Gastroesophageal sphincter (tissue), 4 donors: ENCODE measurements around the gene DCTPP1. TPM values are rescaled to one million over a fixed set of nuclear protein-coding genes. Genes with fewer than 3 reads are reported as not detected.

Experiments
- ATAC-seq: fragments of 150-250 bp; one replicate; pipeline ENCODE4 v1.9.1; 2016; ENCODE audit warnings: mild to moderate bottlenecking, moderate library complexity
- H3K27ac ChIP-seq, 4 donors: fragments of 200-600 bp; sonication (generic) in 3 of 4; 1 replicate in 3 of 4; 2 replicates in 1 of 4; pipeline ENCODE4 v1.5.1; 2016 to 2019
- H3K27me3 ChIP-seq: fragments of 200-600 bp; sonication (generic); one replicate; pipeline ENCODE4 v1.5.1; 2019
- H3K36me3 ChIP-seq, 2 donors: fragments of 200-600 bp; sonication (generic); one replicate each; pipeline ENCODE4 v1.5.1; 2019; ENCODE audit warnings: control low read depth in 1 of 2
- H3K4me1 ChIP-seq, 3 donors: fragments of 200-600 bp; sonication (generic); 1 replicate in 2 of 3; 2 replicates in 1 of 3; pipeline ENCODE4 v1.5.1; 2016 to 2019; ENCODE audit warnings: control low read depth in 2 of 3
- H3K4me3 ChIP-seq, 2 donors: fragments of 200-600 bp; sonication (generic); one replicate each; pipeline ENCODE4 v1.5.1; 2019; ENCODE audit warnings: mild to moderate bottlenecking in 1 of 2, moderate library complexity in 1 of 2
- H3K9me3 ChIP-seq, 3 donors: fragments of 200-600 bp; sonication (generic); one replicate each; pipeline ENCODE4 v1.5.1; 2017 to 2019; ENCODE audit warnings: control low read depth in 2 of 3
- CTCF ChIP-seq, 4 experiments: fragments of 200-600 bp in 2 of 4; fragments of 450-650 bp in 2 of 4; sonication (generic) in 1 of 4; IDR thresholded peaks; one replicate each; pipeline ENCODE4 v1.5.1; 2017 to 2019; ENCODE audit warnings: antibody characterized with exemption in 4 of 4, mild to moderate bottlenecking in 2 of 4, moderate library complexity in 2 of 4
- EP300 ChIP-seq: sonication (generic); formaldehyde crosslinking; IDR thresholded peaks from one replicate; pipeline ENCODE4 v1.6.1; 2017; ENCODE audit warnings: antibody characterized with exemption, mild to moderate bottlenecking
- POLR2A ChIP-seq, 2 donors: fragments of 450-650 bp; IDR thresholded peaks; one replicate each; pipeline ENCODE4 v1.6.1; 2017; ENCODE audit warnings: antibody characterized with exemption in 2 of 2, mild to moderate bottlenecking in 2 of 2, moderate library complexity in 1 of 2
- POLR2AphosphoS5 ChIP-seq: sonication (generic); formaldehyde crosslinking; IDR thresholded peaks from one replicate; pipeline ENCODE4 v1.6.1; 2017; ENCODE audit warnings: antibody characterized with exemption
- WGBS, 2 donors: methylation state at CpG; one replicate each; pipeline ENCODE4 v1.1.5; 2018; ENCODE audit warnings: low coverage in 1 of 2; 5-methylcytosine and 5-hydroxymethylcytosine counted together
- total RNA-seq, 4 donors: library from RNA; depleted of rRNA; stranded (reverse); fragments of >200 nt; gene quantifications; one replicate each; pipeline ENCODE4 v1.1.0, GENCODE V29; 2016

The DCTPP1 gene
- total RNA-seq, 4 donors from 2014 or later = 10.9 to 17.4 (median 13.8) TPM

GRCh38 chr16:30474074-30474452 lies 44.2 kb upstream of the DCTPP1 start:
- Histone ChIP-seq H3K4me3 (peak overlapping the region in 1 of 2 donors; percentile 1), H3K9me3 (no peaks in the 10 kb centered on the region), H3K36me3 (no peaks in the 10 kb centered on the region), H3K27me3 (peaks cover 58% of the 10 kb centered on the region), H3K4me1 (no peaks in the 10 kb centered on the region), H3K27ac (no peak overlapping the region)
- ATAC-seq = no peak
- no CpG with 5 or more reads among the region's 35 CpGs for WGBS, 2 donors
- TF ChIP-seq EP300 (no peak), POLR2A (IDR thresholded peaks at IDR 0.05) (no peak), POLR2AphosphoS5 (no peak), CTCF (IDR thresholded peaks at IDR 0.05) (no peak)

DNA sequence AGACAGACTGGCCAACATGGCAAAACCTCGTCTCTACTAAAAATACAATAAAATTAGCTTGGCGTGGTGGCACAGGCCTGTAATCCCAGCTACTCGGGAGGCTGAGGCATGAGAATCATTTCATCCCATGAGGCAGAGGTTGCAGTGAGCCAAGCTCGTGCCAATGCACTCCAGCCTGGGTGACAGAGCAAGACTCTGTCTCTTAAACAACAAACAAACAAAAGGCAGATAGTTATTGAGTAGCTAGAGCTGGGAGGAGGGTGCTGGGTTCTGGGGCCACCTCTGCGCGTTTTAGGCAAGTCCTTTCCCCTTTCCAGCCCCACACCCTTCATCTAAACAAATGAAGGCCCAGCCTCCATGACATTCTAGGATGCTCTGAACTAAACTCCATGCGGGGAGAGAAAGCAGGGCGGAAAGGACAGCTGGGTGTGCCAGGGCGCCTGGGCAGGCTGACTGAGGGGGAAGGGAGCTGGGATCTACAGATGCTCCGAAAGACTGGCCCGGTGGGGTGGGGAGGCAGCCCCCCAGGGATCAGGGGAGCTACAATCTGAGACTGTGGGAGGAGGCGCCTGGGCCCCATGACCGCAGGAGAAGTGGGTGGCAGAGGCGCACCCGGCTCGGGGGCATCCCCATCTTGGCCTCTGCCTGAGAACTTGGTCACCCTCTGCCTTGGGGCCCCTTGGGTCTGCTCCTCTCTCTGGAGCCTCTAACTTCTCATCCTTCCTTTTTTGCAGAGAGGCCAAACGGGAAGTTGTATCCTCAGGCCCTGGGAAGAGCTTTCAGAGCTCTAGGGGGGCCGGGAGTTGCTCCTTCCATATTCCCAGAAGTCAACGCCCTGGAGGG lies 43.6 kb upstream of the DCTPP1 start:
- TF ChIP-seq POLR2AphosphoS5 = no peak
- TF ChIP-seq POLR2A (IDR thresholded peaks at IDR 0.05) = no peak
- no peak for TF ChIP-seq CTCF (IDR thresholded peaks at IDR 0.05)
- TF ChIP-seq EP300 = no peak
- 66 to 78% methylated on average over 6 of the region's 19 CpGs for WGBS, 2 donors
- Histone ChIP-seq H3K27me3 (peaks cover 58% of the 10 kb centered on the region), H3K36me3 (no peaks in the 10 kb centered on the region), H3K4me3 (peak overlapping the region in 1 of 2 donors; percentile 4), H3K4me1 (no peaks in the 10 kb centered on the region), H3K9me3 (no peaks in the 10 kb centered on the region), H3K27ac (no peak overlapping the region)
- ATAC-seq = no peak

GRCh38 chr16:30472328-30472942 lies 42.6 kb upstream of the DCTPP1 start, which contains the start of gene ITGAL:
ITGAL (plus strand) TSS chr16:30472742; CDS start chr16:30472838, 96 bp downstream.
- ATAC-seq = no peak
- Histone ChIP-seq H3K36me3 (no peaks in the 10 kb centered on the region), H3K9me3 (no peaks in the 10 kb centered on the region), H3K27me3 (peaks cover 52% of the 10 kb centered on the region), H3K4me1 (no peaks in the 10 kb centered on the region), H3K27ac (no peak within 1 kb of the TSS), H3K4me3 (peak within 1 kb of the TSS in 1 of 2 donors; percentile 4)
- 61 to 69% methylated on average over 3 to 8 of the region's 8 CpGs for WGBS, 2 donors
- no peak for TF ChIP-seq POLR2A (IDR thresholded peaks at IDR 0.05)
- no peak for TF ChIP-seq CTCF (IDR thresholded peaks at IDR 0.05)
- no peak for TF ChIP-seq POLR2AphosphoS5
- TF ChIP-seq EP300 = no peak

GRCh38 chr16:30470632-30470995 lies 40.8 kb upstream of the DCTPP1 start:
- no peak for ATAC-seq
- no CpG with 5 or more reads among the region's 8 CpGs for WGBS, 2 donors
- TF ChIP-seq EP300 (no peak), POLR2AphosphoS5 (no peak), CTCF (IDR thresholded peaks at IDR 0.05) (no peak), POLR2A (IDR thresholded peaks at IDR 0.05) (no peak)
- peaks cover 39% of the 10 kb centered on the region for H3K27me3 ChIP-seq
- H3K4me3 ChIP-seq = no peak overlapping the region
- H3K36me3 ChIP-seq = no peaks in the 10 kb centered on the region
- no peak overlapping the region for H3K27ac ChIP-seq
- H3K9me3 ChIP-seq = no peaks in the 10 kb centered on the region
- H3K4me1 ChIP-seq = no peaks in the 10 kb centered on the region

DNA sequence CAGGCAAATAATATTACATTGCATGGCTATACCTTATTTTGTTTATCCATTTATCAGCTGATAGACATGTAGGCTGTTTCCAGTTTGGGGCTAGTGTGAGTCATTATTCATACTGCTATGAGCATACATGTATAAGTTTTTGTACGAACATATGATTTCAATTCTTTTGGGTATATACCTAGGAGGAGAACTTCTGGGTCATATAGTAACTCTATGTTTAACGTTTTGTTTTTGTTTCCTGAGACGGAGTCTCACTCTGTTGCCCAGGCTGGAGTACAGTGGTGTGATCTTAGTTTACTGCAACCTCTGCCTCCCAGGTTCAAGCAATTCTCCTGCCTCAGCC lies 40.3 kb upstream of the DCTPP1 start:
- ATAC-seq = no peak
- Histone ChIP-seq H3K27ac (no peak overlapping the region), H3K4me3 (no peak overlapping the region), H3K4me1 (no peaks in the 10 kb centered on the region), H3K36me3 (no peaks in the 10 kb centered on the region), H3K27me3 (peaks cover 35% of the 10 kb centered on the region), H3K9me3 (no peaks in the 10 kb centered on the region)
- TF ChIP-seq POLR2A (IDR thresholded peaks at IDR 0.05) (no peak), EP300 (no peak), POLR2AphosphoS5 (no peak), CTCF (IDR thresholded peaks at IDR 0.05) (no peak)
- 48 to 75% methylated on average over 3 of the region's 3 CpGs for WGBS, 2 donors
